Testis (tissue), 2 donors: ENCODE measurements around the gene PTRH2.

Experiments
- CTCF ChIP-seq, 3 experiments: fragments of 450-650 bp in 2 of 3; fragments of 200-600 bp in 1 of 3; sonication (generic) in 1 of 3; IDR thresholded peaks; one replicate each; pipeline ENCODE4 v1.5.1; 2016 to 2019; ENCODE audit warnings: antibody characterized with exemption in 3 of 3, mild to moderate bottlenecking in 2 of 3, moderate library complexity in 1 of 3
- POLR2A ChIP-seq: fragments of 450-650 bp; IDR thresholded peaks from one replicate; pipeline ENCODE4 v1.6.1; 2017; ENCODE audit warnings: antibody characterized with exemption, mild to moderate bottlenecking, moderate library complexity

- TF ChIP-seq CTCF (IDR thresholded peaks at IDR 0.05) (no peak), POLR2A (no peak)
Measured at GRCh38 chr17:59699218-59699617, 8.0 kb downstream of the PTRH2 start.
